ENCODE data around the gene CD68. TPM values are rescaled to one million over a fixed set of nuclear protein-coding genes. Genes with fewer than 3 reads are reported as not detected.

Gene CD68
- total RNA-seq, 2 experiments from 2014 or later = 34.5 to 36.0 TPM

DNA sequence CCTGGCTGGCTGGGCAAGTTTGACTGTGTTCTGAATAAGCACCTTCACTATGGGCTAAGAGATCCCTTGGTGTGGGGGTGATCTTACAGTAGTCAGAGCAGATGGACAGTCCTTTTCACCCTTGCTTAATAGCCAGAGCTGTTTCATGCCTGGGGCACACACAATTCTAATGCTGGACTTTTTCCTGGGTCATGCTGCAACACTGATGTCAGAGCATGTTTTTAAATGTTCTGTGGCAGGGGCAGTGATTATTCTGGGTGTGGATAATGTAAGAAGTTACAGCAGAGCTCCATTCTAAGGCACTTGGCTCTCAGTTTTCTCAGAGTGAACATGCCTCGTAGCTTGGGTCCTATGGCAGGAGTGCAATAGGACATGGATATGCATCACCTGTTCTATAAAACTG is 4.0 kb upstream of the CD68 start:
- CTCF ChIA-PET = interaction anchor here (1.3 to 3.1 kb wide), 4 partner anchors 9 to 112 kb away, joined by 3 to 21 read pairs (median 11); partner anchors contain the start of genes MPDU1, SENP3, SOX15 and TP53
- H3K27me3 Mint-ChIP-seq = no peaks in the 10 kb centered on the region
- peaks cover 89% of the 10 kb centered on the region for H3K36me3 Mint-ChIP-seq (ENCODE audit: low read depth)
- H3K4me1 Mint-ChIP-seq = peaks cover 83% of the 10 kb centered on the region
- no peaks in the 10 kb centered on the region for H3K9me3 Mint-ChIP-seq
- POLR2A ChIA-PET = interaction anchor here (1.1 to 9.3 kb wide), 7 partner anchors 8 to 112 kb away, joined by 3 to 169 read pairs (median 38); partner anchors contain the start of genes CD68, MPDU1, POLR2A and SENP3
- DNase-seq = no peak
- H3K4me3 Mint-ChIP-seq = peak overlapping the region; percentile 93
- H3K27ac Mint-ChIP-seq = peak overlapping the region; percentile 99

DNA sequence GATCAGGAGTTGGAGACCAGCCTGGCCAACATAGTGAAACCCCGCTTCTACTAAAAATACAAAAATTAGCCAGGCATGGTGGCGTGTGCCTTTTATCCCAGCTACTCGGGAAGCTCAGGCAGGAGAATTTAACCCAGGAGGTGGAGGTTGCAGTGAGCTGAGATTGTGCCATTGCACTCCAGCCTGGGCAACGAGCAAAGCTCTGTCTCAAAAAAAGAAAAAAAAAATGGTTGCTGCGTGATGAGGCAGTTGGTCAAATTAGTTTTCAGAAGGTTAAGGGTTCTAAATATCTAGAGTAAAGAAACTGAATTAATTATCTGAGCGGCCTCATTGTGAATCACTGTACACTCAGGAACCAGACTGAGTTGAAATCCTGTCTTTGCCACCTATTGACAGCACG is 3.5 kb upstream of the CD68 start:
- peak overlapping the region; percentile 99 for H3K27ac Mint-ChIP-seq
- H3K9me3 Mint-ChIP-seq = no peaks in the 10 kb centered on the region
- ChIA-PET POLR2A (interaction anchor here (1.1 to 9.3 kb wide), 7 partner anchors 7 to 111 kb away, joined by 3 to 169 read pairs (median 5); partner anchors contain the start of genes CD68, MPDU1, SENP3 and SOX15), CTCF (interaction anchor here (1.3 to 2.8 kb wide), 2 partner anchors 8 to 112 kb away, joined by 3 to 13 read pairs; partner anchors contain the start of genes MPDU1 and TP53)
- H3K36me3 Mint-ChIP-seq (ENCODE audit: low read depth) = peaks cover 89% of the 10 kb centered on the region
- no peak for DNase-seq
- no peaks in the 10 kb centered on the region for H3K27me3 Mint-ChIP-seq
- H3K4me1 Mint-ChIP-seq = peaks cover 87% of the 10 kb centered on the region
- H3K4me3 Mint-ChIP-seq = peak overlapping the region; percentile 93

DNA sequence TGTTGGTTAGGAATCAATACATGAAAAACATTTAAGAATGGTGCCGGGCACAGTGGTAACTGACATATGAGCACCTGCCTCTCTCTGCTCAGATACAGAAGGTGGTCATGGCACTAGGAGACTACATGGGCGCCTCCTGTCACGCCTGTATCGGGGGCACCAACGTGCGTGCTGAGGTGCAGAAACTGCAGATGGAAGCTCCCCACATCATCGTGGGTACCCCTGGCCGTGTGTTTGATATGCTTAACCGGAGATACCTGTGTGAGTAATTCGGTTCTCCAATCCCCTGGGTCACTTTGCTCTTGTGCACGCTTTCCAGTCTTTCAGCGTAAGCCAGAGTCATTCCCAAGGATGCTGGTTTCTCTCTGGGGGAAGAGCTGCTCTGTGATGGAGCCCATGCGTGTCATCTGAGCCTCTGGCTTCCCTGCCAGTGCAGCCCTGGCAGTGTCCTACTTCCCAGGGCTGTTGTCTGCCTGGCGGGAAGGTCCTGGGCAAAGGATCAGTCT is 3.0 kb upstream of the CD68 start:
- H3K27me3 Mint-ChIP-seq = no peaks in the 10 kb centered on the region
- peak overlapping the region; percentile 93 for H3K4me3 Mint-ChIP-seq
- ChIA-PET POLR2A (interaction anchor here (1.2 to 9.3 kb wide), 5 partner anchors 7 to 111 kb away, joined by 3 to 169 read pairs (median 80); partner anchors contain the start of genes CD68, MPDU1, SENP3 and SOX15), CTCF (interaction anchor here (1.3 kb wide), 1 partner anchor 111 kb away, joined by 3 read pairs; the partner anchor contains the start of gene TP53)
- H3K27ac Mint-ChIP-seq = peak overlapping the region; percentile 50
- H3K4me1 Mint-ChIP-seq = peaks cover 87% of the 10 kb centered on the region
- DNase-seq = no peak
- H3K9me3 Mint-ChIP-seq = no peaks in the 10 kb centered on the region
- peaks cover 89% of the 10 kb centered on the region for H3K36me3 Mint-ChIP-seq (ENCODE audit: low read depth)

DNA sequence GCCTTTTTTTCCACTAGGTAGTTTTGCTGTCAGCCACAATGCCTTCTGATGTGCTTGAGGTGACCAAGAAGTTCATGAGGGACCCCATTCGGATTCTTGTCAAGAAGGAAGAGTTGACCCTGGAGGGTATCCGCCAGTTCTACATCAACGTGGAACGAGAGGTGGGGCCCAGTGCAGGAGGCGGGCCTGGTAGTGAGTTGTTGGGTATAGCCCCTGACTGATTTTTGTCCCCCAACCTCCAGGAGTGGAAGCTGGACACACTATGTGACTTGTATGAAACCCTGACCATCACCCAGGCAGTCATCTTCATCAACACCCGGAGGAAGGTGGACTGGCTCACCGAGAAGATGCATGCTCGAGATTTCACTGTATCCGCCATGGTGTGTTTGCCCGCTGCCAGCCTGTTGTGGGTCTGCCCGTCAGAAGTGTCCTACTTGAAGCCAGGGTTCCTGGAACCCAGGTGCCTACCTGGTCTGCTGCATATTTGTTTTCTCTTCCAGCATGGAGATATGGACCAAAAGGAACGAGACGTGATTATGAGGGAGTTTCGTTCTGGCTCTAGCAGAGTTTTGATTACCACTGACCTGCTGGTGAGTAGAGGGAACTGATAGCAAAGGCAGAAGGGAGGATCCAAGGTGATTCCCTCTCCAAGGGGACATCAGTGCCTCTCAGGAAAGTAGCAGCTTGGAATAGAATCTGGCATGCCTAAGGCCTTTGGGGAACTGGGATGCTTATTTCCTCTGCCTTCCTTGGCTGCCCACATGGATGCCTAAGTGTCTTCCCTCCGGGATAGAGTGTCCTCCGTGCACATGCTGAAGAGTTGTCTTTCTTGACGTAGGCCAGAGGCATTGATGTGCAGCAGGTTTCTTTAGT is 1.9 kb upstream of the CD68 start:
- ChIA-PET CTCF (no interaction called here), POLR2A (interaction anchor here (1.2 to 9.3 kb wide), 5 partner anchors 8 to 110 kb away, joined by 3 to 88 read pairs (median 4); partner anchors contain the start of genes SOX15, TP53 and WRAP53)
- DNase-seq = no peak
- Mint-ChIP-seq H3K4me3 (peak overlapping the region; percentile 5), H3K4me1 (peaks cover 87% of the 10 kb centered on the region), H3K9me3 (no peaks in the 10 kb centered on the region), H3K27ac (peak overlapping the region; percentile 92), H3K36me3 (ENCODE audit: low read depth) (peaks cover 86% of the 10 kb centered on the region), H3K27me3 (no peaks in the 10 kb centered on the region)

DNA sequence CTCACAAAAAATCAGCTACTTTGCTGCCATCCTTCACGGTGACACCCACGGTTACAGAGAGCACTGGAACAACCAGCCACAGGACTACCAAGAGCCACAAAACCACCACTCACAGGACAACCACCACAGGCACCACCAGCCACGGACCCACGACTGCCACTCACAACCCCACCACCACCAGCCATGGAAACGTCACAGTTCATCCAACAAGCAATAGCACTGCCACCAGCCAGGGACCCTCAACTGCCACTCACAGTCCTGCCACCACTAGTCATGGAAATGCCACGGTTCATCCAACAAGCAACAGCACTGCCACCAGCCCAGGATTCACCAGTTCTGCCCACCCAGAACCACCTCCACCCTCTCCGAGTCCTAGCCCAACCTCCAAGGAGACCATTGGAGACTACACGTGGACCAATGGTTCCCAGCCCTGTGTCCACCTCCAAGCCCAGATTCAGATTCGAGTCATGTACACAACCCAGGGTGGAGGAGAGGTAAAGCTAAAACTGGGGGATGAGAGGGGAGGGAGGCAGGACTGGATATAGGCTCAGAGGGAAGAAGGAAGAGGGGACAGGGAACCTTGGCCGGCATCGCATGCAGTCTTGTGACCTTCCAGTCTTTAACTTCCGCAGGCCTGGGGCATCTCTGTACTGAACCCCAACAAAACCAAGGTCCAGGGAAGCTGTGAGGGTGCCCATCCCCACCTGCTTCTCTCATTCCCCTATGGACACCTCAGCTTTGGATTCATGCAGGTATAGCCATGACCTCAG is 581 bp downstream of the CD68 start:
- no peaks in the 10 kb centered on the region for H3K9me3 Mint-ChIP-seq
- H3K27ac Mint-ChIP-seq = peak overlapping the region; percentile 92
- peaks cover 86% of the 10 kb centered on the region for H3K4me1 Mint-ChIP-seq
- CTCF ChIA-PET = interaction anchor here (1.2 to 2.3 kb wide), 5 partner anchors 9 to 107 kb away, joined by 3 to 11 read pairs (median 5); partner anchors contain the start of genes FXR2, SENP3, SOX15 and TP53
- H3K27me3 Mint-ChIP-seq = no peaks in the 10 kb centered on the region
- H3K36me3 Mint-ChIP-seq (ENCODE audit: low read depth) = peaks cover 66% of the 10 kb centered on the region
- POLR2A ChIA-PET = interaction anchor here (0.7 to 8.7 kb wide), 11 partner anchors 7 to 244 kb away, joined by 3 to 169 read pairs (median 4); partner anchors contain the start of genes ACAP1, POLR2A, SENP3 and SOX15
- H3K4me3 Mint-ChIP-seq = peak overlapping the region; percentile 68
- no peak for DNase-seq

DNA sequence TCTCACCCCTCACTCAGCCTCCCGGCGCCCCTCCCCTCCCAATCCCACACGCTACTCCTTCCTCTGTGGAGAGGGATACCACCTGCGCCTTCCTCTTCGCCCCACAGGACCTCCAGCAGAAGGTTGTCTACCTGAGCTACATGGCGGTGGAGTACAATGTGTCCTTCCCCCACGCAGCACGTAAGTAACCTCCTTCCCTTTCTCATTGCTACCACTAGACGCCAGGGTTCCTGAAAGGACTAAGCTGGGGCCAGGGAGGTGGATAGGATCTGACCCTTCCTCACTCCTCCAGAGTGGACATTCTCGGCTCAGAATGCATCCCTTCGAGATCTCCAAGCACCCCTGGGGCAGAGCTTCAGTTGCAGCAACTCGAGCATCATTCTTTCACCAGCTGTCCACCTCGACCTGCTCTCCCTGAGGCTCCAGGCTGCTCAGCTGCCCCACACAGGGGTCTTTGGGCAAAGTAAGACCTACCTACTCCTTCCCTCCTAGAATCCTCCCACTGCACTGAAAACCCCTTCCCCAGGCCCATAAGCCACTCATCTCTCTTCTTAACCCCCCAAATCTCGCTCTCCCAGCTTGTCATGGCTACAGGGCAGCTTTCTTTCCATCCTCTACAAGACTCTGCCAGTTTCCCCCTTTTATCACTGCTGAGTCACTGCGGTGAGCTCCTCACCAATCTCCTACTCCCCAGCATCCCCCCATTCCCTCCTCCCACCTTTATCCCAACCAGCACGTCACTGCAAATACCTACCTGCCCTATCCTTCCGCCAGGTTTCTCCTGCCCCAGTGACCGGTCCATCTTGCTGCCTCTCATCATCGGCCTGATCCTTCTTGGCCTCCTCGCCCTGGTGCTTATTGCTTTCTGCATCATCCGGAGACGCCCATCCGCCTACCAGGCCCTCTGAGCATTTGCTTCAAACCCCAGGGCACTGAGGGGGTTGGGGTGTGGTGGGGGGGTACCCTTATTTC is 1.5 kb downstream of the CD68 start:
- Mint-ChIP-seq H3K4me3 (peak overlapping the region; percentile 52), H3K4me1 (peaks cover 86% of the 10 kb centered on the region), H3K9me3 (no peaks in the 10 kb centered on the region), H3K27me3 (no peaks in the 10 kb centered on the region), H3K27ac (peak overlapping the region; percentile 92), H3K36me3 (ENCODE audit: low read depth) (peaks cover 62% of the 10 kb centered on the region)
- ChIA-PET CTCF (interaction anchor here (1.2 to 2.3 kb wide), 5 partner anchors 9 to 106 kb away, joined by 3 to 11 read pairs (median 5); partner anchors contain the start of genes FXR2, SENP3, SOX15 and TP53), POLR2A (interaction anchor here (0.9 to 8.7 kb wide), 6 partner anchors 8 to 105 kb away, joined by 3 to 169 read pairs (median 10); partner anchors contain the start of genes POLR2A, SENP3, SOX15 and TP53)
- DNase-seq = no peak

DNA sequence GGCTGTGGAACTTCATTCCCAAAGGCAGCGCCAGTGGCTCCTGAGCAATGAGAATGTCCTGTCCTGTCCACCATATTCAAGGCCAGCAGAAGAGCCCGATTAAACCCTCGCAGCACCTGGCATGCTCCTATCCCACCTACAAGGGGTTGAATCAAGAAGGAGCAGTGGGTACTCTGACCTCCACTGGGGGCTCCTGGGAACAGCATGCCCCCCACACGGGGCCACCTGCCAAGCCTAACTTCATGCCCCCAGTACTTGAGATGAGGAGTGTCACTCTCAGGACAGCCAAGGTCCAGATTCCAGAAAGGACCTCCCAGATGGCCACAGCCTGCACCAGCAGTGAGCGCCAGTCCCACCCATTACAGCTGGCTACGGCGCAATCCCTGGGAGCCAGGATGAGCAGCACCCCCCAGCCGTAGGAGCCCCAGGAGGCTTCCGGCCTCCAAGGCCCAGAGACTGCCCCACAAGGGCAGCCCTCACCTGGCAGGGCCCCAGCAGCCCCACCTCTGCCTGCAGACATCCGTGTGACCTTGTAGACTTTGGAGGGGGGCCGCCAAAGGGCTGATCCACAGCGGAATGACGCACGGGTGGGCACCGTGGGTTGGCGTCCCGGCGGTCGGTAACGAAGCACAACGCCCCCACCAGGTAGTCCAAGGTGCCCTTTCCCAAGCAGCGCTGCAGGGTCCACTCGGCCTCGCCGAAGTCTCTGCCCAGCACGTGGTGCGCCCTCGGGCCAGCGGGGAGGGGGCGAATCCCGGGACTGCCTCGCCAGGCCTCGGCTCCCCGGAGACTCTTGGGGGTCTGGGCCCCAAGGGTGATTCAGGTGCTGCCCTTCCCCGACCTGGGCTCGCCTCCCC is 3.2 kb downstream of the CD68 start:
- peaks cover 54% of the 10 kb centered on the region for H3K36me3 Mint-ChIP-seq (ENCODE audit: low read depth)
- H3K27me3 Mint-ChIP-seq = no peaks in the 10 kb centered on the region
- ChIA-PET POLR2A (interaction anchor here (0.9 to 8.7 kb wide), 18 partner anchors 10 to 574 kb away, joined by 3 to 169 read pairs (median 11); partner anchors contain the start of genes ACADVL, ACAP1, DLG4 and FXR2), CTCF (interaction anchor here (2.1 to 4.1 kb wide), 5 partner anchors 8 to 536 kb away, joined by 4 to 29 read pairs (median 14); partner anchors contain the start of genes ALOXE3, SENP3, TMEM102 and TP53)
- no peak for DNase-seq
- H3K4me1 Mint-ChIP-seq = peaks cover 76% of the 10 kb centered on the region
- H3K27ac Mint-ChIP-seq = peak overlapping the region; percentile 99
- H3K4me3 Mint-ChIP-seq = peak overlapping the region; percentile 97
- H3K9me3 Mint-ChIP-seq = no peaks in the 10 kb centered on the region

DNA sequence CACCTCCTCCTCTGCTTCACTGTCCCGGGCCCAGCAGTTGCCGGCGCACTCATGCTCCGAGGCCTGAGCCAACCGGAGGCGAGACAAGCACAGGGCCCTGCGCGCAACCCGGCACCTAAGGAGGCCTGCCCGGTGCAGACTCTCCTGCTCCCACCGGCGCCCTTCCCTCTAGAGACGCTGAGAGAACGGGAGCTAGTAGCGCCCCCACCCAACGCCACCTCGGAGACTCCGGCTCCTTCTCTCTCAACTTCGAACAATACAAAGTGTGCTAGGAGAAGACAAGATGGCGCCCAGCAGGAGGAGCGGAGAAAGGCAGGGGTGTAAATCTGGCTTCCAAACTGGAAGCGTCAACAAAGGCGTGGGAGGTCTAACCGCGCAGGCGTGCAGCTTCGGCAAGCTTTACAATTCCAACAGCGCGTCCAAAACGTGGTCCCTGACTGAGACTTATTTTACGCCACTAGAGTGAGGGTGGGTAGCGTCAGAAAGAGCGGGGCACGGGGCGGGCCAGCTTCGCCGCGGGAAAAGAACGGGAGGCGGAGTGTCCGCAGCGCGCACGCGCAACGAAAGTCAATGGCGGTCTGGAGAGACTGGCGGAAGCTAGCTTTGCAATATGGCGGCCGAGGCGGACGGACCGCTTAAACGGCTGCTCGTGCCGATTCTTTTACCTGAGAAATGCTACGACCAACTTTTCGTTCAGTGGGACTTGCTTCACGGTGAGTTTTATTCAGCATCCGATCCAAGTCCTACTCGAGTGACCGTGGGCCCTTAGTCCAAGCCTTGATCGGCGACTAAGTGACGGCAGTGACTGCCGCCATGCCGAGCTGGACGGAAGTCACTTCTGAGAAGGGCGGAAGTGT is 4.0 kb downstream of the CD68 start, which contains the start of gene MPDU1:
Gene MPDU1, plus strand, starts transcription at position 600 of the 857 bp plus-strand sequence. Its CDS starts 11 bp downstream, at position 611.
- Mint-ChIP-seq H3K27ac (peak within 1 kb of the TSS; percentile 99), H3K9me3 (no peaks in the 10 kb centered on the region), H3K27me3 (no peaks in the 10 kb centered on the region), H3K36me3 (ENCODE audit: low read depth) (peaks cover 53% of the 10 kb centered on the region), H3K4me1 (peaks cover 68% of the 10 kb centered on the region), H3K4me3 (peak within 1 kb of the TSS; percentile 97)
- ChIA-PET POLR2A (interaction anchor here (0.7 to 8.7 kb wide), 37 partner anchors 11 to 664 kb away, joined by 3 to 169 read pairs (median 5); partner anchors contain the start of genes ACADVL, ACAP1, CTC1 and DLG4), CTCF (interaction anchor here (1.1 to 4.1 kb wide), 10 partner anchors 9 to 535 kb away, joined by 3 to 29 read pairs (median 7); partner anchors contain the start of genes ALOXE3, SAT2, SENP3 and TMEM102)
- peak; percentile 96 for DNase-seq

DNA sequence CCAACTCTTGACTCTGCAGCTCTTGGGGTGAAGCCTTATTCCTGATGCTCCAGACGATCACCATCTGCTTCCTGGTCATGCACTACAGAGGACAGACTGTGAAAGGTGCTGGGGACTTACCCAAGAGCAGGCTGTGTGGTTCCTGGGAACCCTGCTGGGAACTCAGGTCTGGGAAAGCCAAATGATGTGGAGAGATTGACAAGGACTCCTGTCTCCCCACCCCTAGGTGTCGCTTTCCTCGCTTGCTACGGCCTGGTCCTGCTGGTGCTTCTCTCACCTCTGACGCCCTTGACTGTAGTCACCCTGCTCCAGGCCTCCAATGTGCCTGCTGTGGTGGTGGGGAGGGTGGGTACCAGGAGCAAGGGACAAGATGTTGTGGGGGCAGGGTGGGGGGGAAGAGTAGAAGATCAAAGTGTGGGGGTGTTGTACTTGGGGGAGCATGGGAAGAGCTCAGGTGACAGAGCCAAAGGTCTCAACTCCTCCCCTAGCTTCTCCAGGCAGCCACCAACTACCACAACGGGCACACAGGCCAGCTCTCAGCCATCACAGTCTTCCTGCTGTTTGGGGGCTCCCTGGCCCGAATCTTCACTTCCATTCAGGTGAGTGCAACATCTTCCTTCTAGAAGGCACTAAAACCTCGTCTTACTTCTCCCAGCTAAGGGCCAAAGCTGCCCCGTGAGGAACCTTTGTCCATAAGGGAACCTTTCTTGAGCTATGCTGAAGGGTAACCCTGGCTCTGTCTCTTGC is 7.4 kb downstream of the CD68 start:
- Mint-ChIP-seq H3K4me1 (peaks cover 38% of the 10 kb centered on the region), H3K27me3 (no peaks in the 10 kb centered on the region), H3K36me3 (ENCODE audit: low read depth) (peaks cover 39% of the 10 kb centered on the region), H3K9me3 (no peaks in the 10 kb centered on the region), H3K4me3 (no peak overlapping the region), H3K27ac (no peak overlapping the region)
- ChIA-PET CTCF (interaction anchor here (0.9 to 4.1 kb wide), 5 partner anchors 8 to 231 kb away, joined by 4 to 29 read pairs (median 5); partner anchors contain the start of genes SENP3, TP53 and WRAP53), POLR2A (interaction anchor here (5.1 to 8.7 kb wide), 2 partner anchors 14 to 100 kb away, joined by 129 to 169 read pairs; partner anchors contain the start of genes TP53 and WRAP53)
- DNase-seq = no peak
